Measurements from ENCODE around the gene DCLRE1B. TPM values are rescaled to one million over a fixed set of nuclear protein-coding genes. Genes with fewer than 3 reads are reported as not detected.

DCLRE1B gene
- total and polyA plus RNA-seq, 9 of the 15 experiments (the other 6 are each of a cell fraction or from before 2014, with no cell fraction given), result 10.6 to 28.8 (median 17.2) TPM

- TF ChIP-seq ZNF395 (CRISPR knock-in tag; IDR thresholded peaks at IDR 0.05) (peak; percentile 98), SMARCA4 (IDR thresholded peaks at IDR 0.05) (peak; percentile 100), GTF2B (IDR thresholded peaks at IDR 0.05; ENCODE audit: extremely low read depth, insufficient read length) (no peak), TAF9B (IDR thresholded peaks at IDR 0.05; ENCODE audit: partially characterized antibody) (peak; percentile 69), FOXO4 (CRISPR knock-in tag; IDR thresholded peaks at IDR 0.05) (no peak), RBFOX2 (IDR thresholded peaks at IDR 0.05; ENCODE audit: low read depth, low read length) (no peak), RBM25 (IDR thresholded peaks at IDR 0.05; ENCODE audit: low read depth, low read length, severe bottlenecking) (no peak), EZH2 (IDR thresholded peaks at IDR 0.05; ENCODE audit: borderline replicate concordance, low read depth, low read length) (no peak), NFXL1 (CRISPR knock-in tag; IDR thresholded peaks at IDR 0.05) (no peak), KAT8 (IDR thresholded peaks at IDR 0.05; ENCODE audit: low read depth) (no peak), RAD21 (CRISPR knock-in tag; conservative IDR thresholded peaks at IDR 0.05 in 1 of 2, IDR thresholded peaks at IDR 0.05 in 1 of 2) (peak in 1 of 2 experiments; percentile 34; a peak in 2 of 4 replicates), EGR1 (conservative IDR thresholded peaks at IDR 0.05) (no peak), NRF1 (conservative IDR thresholded peaks at IDR 0.05 in 1 of 2, IDR thresholded peaks at IDR 0.05 in 1 of 2) (no peak), RFX1 (IDR thresholded peaks at IDR 0.05) (no peak), RBM39 (optimal IDR thresholded peaks at IDR 0.05; ENCODE audit: low read depth, low read length) (no peak), XRCC3 (IDR thresholded peaks at IDR 0.05) (no peak), MAZ (CRISPR knock-in tag; conservative IDR thresholded peaks at IDR 0.05 in 1 of 2, IDR thresholded peaks at IDR 0.05 in 1 of 2) (peak in 1 of 2 experiments; percentile 63; a peak in 2 of 4 replicates), MYNN (IDR thresholded peaks at IDR 0.05) (peak; percentile 95), MYNN (CRISPR knock-in tag; IDR thresholded peaks at IDR 0.05) (no peak), ZNF146 (CRISPR knock-in tag; IDR thresholded peaks at IDR 0.05; ENCODE audit: unreplicated experiment) (no peak), SP1 (CRISPR knock-in tag; IDR thresholded peaks at IDR 0.05) (peak; percentile 74; the same call in 1 of the 2 replicates), GTF2E2 (tag; IDR thresholded peaks at IDR 0.05) (no peak), UBTF (IDR thresholded peaks at IDR 0.05; ENCODE audit: borderline replicate concordance in 1 of 2, low read depth in 2 of 2, low read length in 2 of 2) (no peak), ARID1B (IDR thresholded peaks at IDR 0.05) (peak; percentile 100)
Observed at GRCh38 chr1:113913887-113914664, 8.9 kb downstream of the DCLRE1B start (continued).

Measured in K562 (cell line).